ENCODE data around the gene ZFY. TPM values are rescaled to one million over a fixed set of nuclear protein-coding genes. Genes with fewer than 3 reads are reported as not detected.

ZFY gene
- total and polyA plus RNA-seq, 2 donors (not counting 1 experiment from before 2014, with no cell fraction given): 30.2 TPM; not detected in 1

DNA sequence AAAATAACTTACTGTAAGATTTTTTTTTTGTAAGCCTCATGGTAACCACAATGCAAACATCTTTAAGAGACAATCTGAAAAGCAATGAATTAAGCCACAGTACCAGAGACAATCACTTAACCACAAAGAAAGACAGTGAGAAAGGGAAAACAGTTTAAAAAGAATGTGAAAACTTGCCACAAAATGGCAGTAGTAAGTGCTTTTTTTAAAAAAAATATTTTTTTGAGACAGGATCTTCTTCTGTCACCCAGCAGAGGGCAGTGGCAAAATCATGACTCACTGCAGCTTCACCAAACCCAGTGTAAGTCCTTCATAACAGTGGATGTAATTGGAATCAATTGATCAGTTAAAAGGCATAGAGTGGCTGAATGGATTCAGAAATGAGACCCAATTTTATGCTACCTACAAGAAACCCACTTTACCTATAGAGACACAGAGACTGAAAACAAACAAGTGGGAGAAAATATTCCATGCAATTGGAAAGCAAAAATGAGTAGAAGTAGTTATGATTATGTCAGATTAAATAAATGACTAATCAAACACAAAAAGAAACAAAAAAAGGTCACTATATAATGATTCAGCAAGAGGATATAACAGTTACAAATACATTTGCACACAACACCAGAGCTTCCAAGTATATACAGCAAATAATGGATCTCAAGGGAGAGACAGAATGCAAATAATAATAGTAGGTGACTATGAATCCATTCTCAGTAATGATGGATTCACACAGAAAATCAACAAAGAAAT lies 21.9 kb upstream of the ZFY start:
- no peaks in the 10 kb centered on the region for H4K20me1 ChIP-seq (ENCODE audit: control insufficient read depth, insufficient read depth, low read length, poor library complexity, severe bottlenecking)

More for the DNA sequence above, 21.9 kb upstream of the ZFY start:
- no peaks in the 10 kb centered on the region for H3K79me2 ChIP-seq (ENCODE audit: control insufficient read depth, insufficient read depth, low read length)
- POLR2A ChIA-PET: no interaction called here
- no peak for ATAC-seq (ENCODE audit: low read depth)
- H3K9me3 ChIP-seq (ENCODE audit: control extremely low read depth in 1 of 3, control insufficient read depth in 2 of 3, insufficient read depth in 1 of 3, low read length in 2 of 3): no peaks in the 10 kb centered on the region
- no peaks in the 10 kb centered on the region for H3K36me3 ChIP-seq (replicated peaks in 1 of 2; ENCODE audit: control extremely low read depth in 1 of 2, control insufficient read depth in 1 of 2, extremely low read depth in 1 of 2, insufficient read depth in 2 of 2, low read length in 1 of 2)
- Mint-ChIP-seq H3K4me3 (no peak overlapping the region), H3K9me3 (ENCODE audit: insufficient read depth) (no peaks in the 10 kb centered on the region), H3K4me1 (peaks cover 2% of the 10 kb centered on the region), H3K27me3 (no peaks in the 10 kb centered on the region), H3K27ac (no peak overlapping the region)
- H3K27me3 ChIP-seq (replicated peaks in 1 of 4; ENCODE audit: control extremely low read depth in 1 of 4, control insufficient read depth in 3 of 4, insufficient read depth in 4 of 4, low read length in 3 of 4): no peaks in the 10 kb centered on the region
- TF ChIP-seq CTCF (IDR thresholded peaks at IDR 0.05) (peak; percentile 37), EZH2 (IDR thresholded peaks at IDR 0.05; ENCODE audit: borderline replicate concordance, insufficient read depth, low read depth, low read length, poor library complexity, severe bottlenecking) (no peak)
- peak; percentile 45 for DNase-seq
- no peaks in the 10 kb centered on the region for H3K4me1 ChIP-seq (ENCODE audit: control insufficient read depth in 2 of 2, insufficient read depth in 2 of 2, low read length in 2 of 2)
- no peak overlapping the region for H3K9ac ChIP-seq (ENCODE audit: low read length)
- H3K4me3 ChIP-seq (ENCODE audit: control extremely low read depth in 1 of 5, extremely low read depth in 1 of 5, insufficient read depth in 1 of 5, low read depth in 2 of 5, low read length in 4 of 5): no peak overlapping the region
- intact Hi-C loops (cut with micrococcal nuclease): no loop called here
- H3K4me2 ChIP-seq (replicated peaks; ENCODE audit: low read depth, low read length, poor library complexity, severe bottlenecking): no peak overlapping the region
- H3K27ac ChIP-seq (ENCODE audit: low read length in 2 of 2): no peak overlapping the region
- H2AFZ ChIP-seq (ENCODE audit: insufficient read depth, low read depth, low read length, poor library complexity, severe bottlenecking): no peak overlapping the region
- CTCF ChIA-PET: interaction anchor here (0.8 to 1.0 kb wide), 3 partner anchors 18 to 24 kb away, joined by 3 read pairs; no protein-coding TSS in a partner anchor

Data from B cell (primary cell).